K562 (cell line): ENCODE results near the gene CPT1B. TPM values are rescaled to one million over a fixed set of nuclear protein-coding genes. Genes with fewer than 3 reads are reported as not detected.

Experiments
- ATAC-seq: fragments of 200-7000 bp; cut with Tn5 transposase; 3 replicates; pipeline ENCODE4 v1.9.1; 2020; ENCODE audit warnings: moderate library complexity
- BruUV-seq: library from RNA; stranded (reverse); fragments of 400-500 nt; replicated peaks from 2 replicates; lab custom pipeline; 2021; lab: Mats Ljungman, UMichigan
- CTCF ChIA-PET: fragments of 300-600 bp; formaldehyde crosslinking; extraction: SDS; loops from one replicate; lab custom pipeline; 2021; ENCODE audit warnings: low intra/inter-chr PET ratio; lab: Yijun Ruan, JAX
- POLR2A ChIA-PET: fragments of 300-600, 350-650 bp; sonication (Branson Sonifier 250); formaldehyde crosslinking; extraction: SDS; loops from one replicate; lab custom pipeline; 2021; ENCODE audit warnings: antibody characterized with exemption, inconsistent platforms; lab: Yijun Ruan, JAX
- DNase-seq, 4 experiments: peaks; one replicate each; pipeline versions ENCODE4 v3.0.0 to v3.0.0-alpha.2; 2011 to 2018; ENCODE audit warnings: low spot score in 3 of 4, mixed read lengths in 3 of 4; ENCODE audit errors: extremely low read depth in 1 of 4
- FAIRE-seq: peaks from 2 replicates; lab custom pipeline; 2011; peaks lifted over from hg19 to GRCh38; lab: Jason Lieb, UNC
- H2AFZ ChIP-seq: 2 replicates; pipeline ENCODE4 v1.6.0; 2011; ENCODE audit warnings: low read depth, low read length, control low read depth, inconsistent platforms
- H3K27ac ChIP-seq: fragments of 200-600 bp; 3 replicates; pipeline ENCODE4 v1.8.0; 2011; ENCODE audit warnings: low read depth, mild to moderate bottlenecking, control low read depth, inconsistent platforms, low read length, moderate library complexity, mixed read lengths; ENCODE audit errors: extremely low read depth
- H3K27me3 ChIP-seq, 2 experiments: fragments of 300-600 bp in 1 of 2; 2 replicates in 1 of 2; 3 replicates in 1 of 2; pipeline versions ENCODE4 v1.6.0 to v1.8.0; 2011; ENCODE audit warnings: inconsistent platforms in 2 of 2, low read length in 2 of 2, mild to moderate bottlenecking in 1 of 2, mixed read lengths in 1 of 2, moderate library complexity in 1 of 2; ENCODE audit not compliant: control insufficient read depth in 2 of 2, insufficient read depth in 2 of 2
- H3K36me3 ChIP-seq: fragments of 300-600 bp; 3 replicates; pipeline ENCODE4 v1.8.0; 2011; ENCODE audit warnings: mild to moderate bottlenecking, low read length, inconsistent platforms; ENCODE audit not compliant: control insufficient read depth, insufficient read depth
- H3K4me1 ChIP-seq, 2 experiments: fragments of 200-600 bp in 1 of 2; replicated peaks in 1 of 2; 2 replicates in 1 of 2; 3 replicates in 1 of 2; pipeline versions ENCODE4 v1.5.1 to v1.8.0; 2011; ENCODE audit warnings: inconsistent platforms in 2 of 2, low read length in 2 of 2, mild to moderate bottlenecking in 1 of 2, mixed read lengths in 1 of 2, moderate library complexity in 1 of 2; ENCODE audit not compliant: control insufficient read depth in 2 of 2, insufficient read depth in 2 of 2
- H3K4me2 ChIP-seq: 2 replicates; pipeline ENCODE4 v1.6.1; 2011; ENCODE audit warnings: low read length, control low read depth, inconsistent platforms, mixed read lengths; ENCODE audit not compliant: insufficient read depth
- H3K4me3 ChIP-seq: fragments of 200-600 bp; sonication (generic), shearing (Covaris generic); 2 replicates; pipeline ENCODE4 v1.5.1; 2016; ENCODE audit warnings: control low read depth, inconsistent platforms
- H3K79me2 ChIP-seq: fragments of 200-600 bp; 3 replicates; pipeline ENCODE4 v1.8.0; 2011; ENCODE audit warnings: low read length, inconsistent platforms; ENCODE audit not compliant: control insufficient read depth, insufficient read depth
- H3K9ac ChIP-seq, 2 experiments: 2 replicates each; pipeline versions ENCODE4 v1.6.0 to v1.6.1; 2011; ENCODE audit warnings: low read depth in 2 of 2, low read length in 2 of 2, control low read depth in 1 of 2, inconsistent platforms in 1 of 2, mild to moderate bottlenecking in 1 of 2, mixed read lengths in 1 of 2; ENCODE audit not compliant: insufficient read depth in 1 of 2
- H3K9me1 ChIP-seq: one replicate; pipeline ENCODE4 v1.6.0; 2011; ENCODE audit warnings: inconsistent platforms, mild to moderate bottlenecking, low read length, moderate library complexity; ENCODE audit not compliant: control insufficient read depth, insufficient read depth
- H3K9me3 ChIP-seq: replicated peaks from 2 replicates; pipeline ENCODE4 v1.5.1; 2011; ENCODE audit warnings: low read depth, low read length, inconsistent platforms; ENCODE audit not compliant: control insufficient read depth, insufficient read depth
- H4K20me1 ChIP-seq: replicated peaks from 2 replicates; pipeline ENCODE4 v1.6.1; 2011; ENCODE audit warnings: low read length, inconsistent platforms, mixed read lengths; ENCODE audit not compliant: control insufficient read depth, insufficient read depth
- DEAF1 ChIP-seq: fragments of 450-650 bp; formaldehyde crosslinking; IDR thresholded peaks from 2 replicates; pipeline ENCODE4 v1.4.0; 2020; ENCODE audit warnings: mild to moderate bottlenecking, moderate library complexity
- LCOR ChIP-seq: sonication (generic); formaldehyde crosslinking; IDR thresholded peaks from 2 replicates; pipeline ENCODE4 v1.8.0; 2022; ENCODE audit warnings: mild to moderate bottlenecking, missing genetic modification reagents
- NFE2 ChIP-seq: IDR thresholded peaks from 2 replicates; pipeline ENCODE4 v1.6.1; 2014; ENCODE audit warnings: antibody characterized with exemption, low read depth
- NUFIP1 ChIP-seq: fragments of 450-650 bp; IDR thresholded peaks from 2 replicates; pipeline ENCODE4 v1.6.1; 2018; ENCODE audit not compliant: partially characterized antibody
- PATZ1 ChIP-seq: fragments of 250-450 bp; sonication (Bioruptor Pico); IDR thresholded peaks from 2 replicates; pipeline ENCODE4 v1.5.0; 2020; ENCODE audit warnings: mild to moderate bottlenecking, borderline replicate concordance
- PTRF ChIP-seq: fragments of 450-650 bp; IDR thresholded peaks from 2 replicates; pipeline ENCODE4 v1.6.1; 2016; ENCODE audit warnings: mild to moderate bottlenecking, missing genetic modification characterization, missing compliant biosample characterization
- RFX5 ChIP-seq: IDR thresholded peaks from 2 replicates; pipeline ENCODE4 v1.6.1; 2011; ENCODE audit warnings: low read depth, mild to moderate bottlenecking, improper control_type of control experiment, low read length
- ZNF740 ChIP-seq, 3 experiments: fragments of 200-800 bp in 1 of 3; sonication (Bioruptor generic) in 1 of 3; sonication (generic) in 1 of 3; formaldehyde crosslinking in 1 of 3; IDR thresholded peaks; 2 replicates each; pipeline versions ENCODE4 v1.6.1 to v1.8.0; 2016 to 2022; ENCODE audit warnings: mild to moderate bottlenecking in 2 of 3, missing compliant biosample characterization in 2 of 3, missing genetic modification characterization in 2 of 3, missing genetic modification reagents in 1 of 3
- WGBS: fragments of 100-300 bp; shearing (Covaris generic); methylation state at CpG from one replicate; pipeline ENCODE4 v1.1.6; 2016; ENCODE audit warnings: low coverage, mixed read lengths; ENCODE audit not compliant: insufficient coverage; ENCODE audit errors: missing lambda C conversion rate; 5-methylcytosine and 5-hydroxymethylcytosine counted together
- in situ Hi-C: fragments of 300-500 bp; cut with MboI; formaldehyde crosslinking; loops from 4 replicates; pipeline ENCODE4 v1.15.0; 2018; ENCODE audit warnings: inconsistent platforms, mixed read lengths
- intact Hi-C: fragments of 100-400 bp; cut with micrococcal nuclease; formaldehyde crosslinking; loops from 2 replicates; pipeline ENCODE4 v1.14.2; 2022
- polyA plus RNA-seq, 8 experiments: library from polyadenylated mRNA; depleted of rRNA in 4 of 8; stranded (reverse) in 5 of 8; unstranded in 3 of 8; fragments of >200 nt; fragmentation: Nextera tagmentation in 2 of 8; fragmentation: Illumina TruSeq in 1 of 8; extraction: Ambion mirVana in 2 of 8; extraction: Trizol in 1 of 8; gene quantifications; 2 replicates each; pipeline versions ENCODE4 v1.2.1 to v1.2.3, GENCODE V29; 2011 to 2014; ENCODE audit warnings: inconsistent platforms in 1 of 8, missing spikeins in 1 of 8
- total RNA-seq, 7 experiments: library from RNA; depleted of rRNA in 6 of 7; stranded (reverse); fragments of >200 nt in 6 of 7; fragmentation: Illumina TruSeq in 2 of 7; extraction: Trizol in 2 of 7; gene quantifications; 2 replicates each; pipeline versions ENCODE4 v1.2.1 to v1.2.3, GENCODE V29; 2011 to 2021; ENCODE audit warnings: low replicate concordance in 1 of 7

The CPT1B gene
- total and polyA plus RNA-seq, 9 of the 15 experiments (the other 6 are each of a cell fraction or from before 2014, with no cell fraction given): 0.35 to 6.1 (median 2.6) TPM

- Histone ChIP-seq H3K79me2 (no peaks in the 10 kb centered on the region; the same call in 2 of the 3 replicates), H3K4me3 (no peak overlapping the region), H3K27ac (no peak overlapping the region), H3K9me3 (no peaks in the 10 kb centered on the region), H3K9ac (no peak overlapping the region), H3K4me1 (peaks cover 17 to 43% of the 10 kb centered on the region in 2 experiments; a peak in 4 of 5 replicates), H4K20me1 (no peaks in the 10 kb centered on the region), H3K36me3 (no peaks in the 10 kb centered on the region), H3K4me2 (no peak overlapping the region), H3K27me3 (no peaks in the 10 kb centered on the region), H2AFZ (no peak overlapping the region), H3K9me1 (no peaks in the 10 kb centered on the region)
- no TSS peak for BruUV-seq
- TF ChIP-seq ZNF740 (CRISPR knock-in tag; IDR thresholded peaks at IDR 0.05): no peak
- no peak for TF ChIP-seq ZNF740 (tag; IDR thresholded peaks at IDR 0.05)
- no peak for TF ChIP-seq NFE2
- no peak for TF ChIP-seq PATZ1
- TF ChIP-seq PTRF (tag): no peak
- no peak for TF ChIP-seq NUFIP1
- TF ChIP-seq DEAF1: no peak
- no peak for TF ChIP-seq LCOR
- no peak for TF ChIP-seq RFX5
- FAIRE-seq (no peak), DNase-seq (no peak), ATAC-seq (no peak)
- intact Hi-C loops: no loop called here
- in situ Hi-C loops: no loop called here
- 87% methylated on average over 4 of the region's 14 CpGs for WGBS
- POLR2A ChIA-PET: no interaction called here
- CTCF ChIA-PET: no interaction called here
These were observed 46.9 kb upstream of the CPT1B start for GRCh38 chr22:50625131-50625567.
